Bone marrow (tissue), 2 donors: ENCODE results near the gene ZCCHC24.
"Not testable (repeated sequence)": the region's sequence is repeated elsewhere in the genome, so short reads cannot be mapped to it uniquely, and the experiment has no call there.

Source experiments
- DNase-seq, 2 donors: peaks; one replicate each; lab custom pipeline; 2025; lab: John Stamatoyannopoulos, UW

ZCCHC24 gene

DNA sequence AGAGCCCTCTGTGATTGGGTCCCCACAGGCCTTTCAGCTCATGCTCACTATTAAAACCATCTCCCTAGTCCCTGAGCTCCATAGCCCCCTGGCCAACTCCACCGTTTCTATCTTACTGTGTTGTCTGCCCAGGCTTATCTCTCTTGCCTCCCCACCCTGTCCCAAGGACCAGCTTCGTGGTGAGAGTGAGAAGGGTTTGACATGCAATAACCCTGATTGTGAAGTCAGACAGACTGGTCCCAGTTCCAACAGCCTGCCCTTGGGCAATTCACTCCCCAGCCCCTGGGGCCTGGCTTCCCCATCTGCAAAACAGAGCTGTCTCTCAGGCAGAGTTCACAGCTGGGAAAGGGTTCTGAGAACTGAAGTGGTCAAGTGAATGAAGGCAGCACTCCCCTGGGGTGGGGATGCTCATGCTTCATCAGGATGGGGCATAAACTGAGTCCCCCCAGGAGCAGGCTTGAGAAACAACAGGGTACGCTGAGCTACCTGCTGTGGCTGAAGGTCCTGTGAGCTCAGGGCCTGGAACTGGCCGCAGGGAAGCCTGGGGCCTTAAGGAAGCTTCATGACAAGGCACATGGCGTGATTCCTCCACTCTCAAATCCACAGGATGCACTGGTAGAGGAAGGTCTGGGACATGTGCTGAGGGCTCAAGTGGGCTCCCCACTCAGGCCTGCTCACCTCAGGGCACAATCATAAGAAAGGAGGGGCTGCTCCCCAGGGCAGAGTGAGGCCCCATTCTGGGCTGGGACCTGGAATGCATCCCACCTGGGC is 100.0 kb downstream of the ZCCHC24 start:
- DNase-seq, result no peak

DNA sequence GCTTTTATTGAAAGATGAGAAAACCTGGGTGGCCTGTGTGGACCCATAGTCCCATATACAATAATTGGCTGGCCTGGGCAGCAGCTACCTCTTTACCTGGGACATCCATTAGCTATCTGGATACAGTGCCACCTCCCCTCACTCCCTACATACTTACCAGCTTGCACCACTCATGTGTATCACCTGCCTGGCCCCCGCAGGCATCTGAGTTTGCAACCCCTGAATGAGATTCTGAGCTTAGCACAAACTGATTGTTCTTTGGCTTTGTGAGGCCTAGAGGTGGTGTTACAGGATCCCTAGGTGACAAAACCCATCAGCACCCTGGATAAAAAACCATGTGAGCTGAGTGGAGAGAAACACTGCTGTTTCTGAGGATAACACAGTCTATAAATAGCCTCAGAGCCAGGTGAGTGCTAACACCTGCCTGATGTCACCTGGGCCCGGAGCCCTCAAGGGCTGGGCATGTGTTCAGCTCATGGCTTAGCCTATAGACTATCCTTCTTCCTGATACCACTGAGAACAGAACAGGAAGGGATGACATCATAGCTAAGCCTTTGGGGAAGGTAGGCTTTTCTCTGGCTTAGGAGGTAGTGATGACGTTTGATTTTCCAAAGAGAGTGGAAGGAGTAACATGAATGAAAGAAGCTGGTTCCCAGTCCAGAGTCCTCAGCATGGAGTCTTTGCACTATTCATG is 100.8 kb downstream of the ZCCHC24 start:
- DNase-seq, result no peak

DNA sequence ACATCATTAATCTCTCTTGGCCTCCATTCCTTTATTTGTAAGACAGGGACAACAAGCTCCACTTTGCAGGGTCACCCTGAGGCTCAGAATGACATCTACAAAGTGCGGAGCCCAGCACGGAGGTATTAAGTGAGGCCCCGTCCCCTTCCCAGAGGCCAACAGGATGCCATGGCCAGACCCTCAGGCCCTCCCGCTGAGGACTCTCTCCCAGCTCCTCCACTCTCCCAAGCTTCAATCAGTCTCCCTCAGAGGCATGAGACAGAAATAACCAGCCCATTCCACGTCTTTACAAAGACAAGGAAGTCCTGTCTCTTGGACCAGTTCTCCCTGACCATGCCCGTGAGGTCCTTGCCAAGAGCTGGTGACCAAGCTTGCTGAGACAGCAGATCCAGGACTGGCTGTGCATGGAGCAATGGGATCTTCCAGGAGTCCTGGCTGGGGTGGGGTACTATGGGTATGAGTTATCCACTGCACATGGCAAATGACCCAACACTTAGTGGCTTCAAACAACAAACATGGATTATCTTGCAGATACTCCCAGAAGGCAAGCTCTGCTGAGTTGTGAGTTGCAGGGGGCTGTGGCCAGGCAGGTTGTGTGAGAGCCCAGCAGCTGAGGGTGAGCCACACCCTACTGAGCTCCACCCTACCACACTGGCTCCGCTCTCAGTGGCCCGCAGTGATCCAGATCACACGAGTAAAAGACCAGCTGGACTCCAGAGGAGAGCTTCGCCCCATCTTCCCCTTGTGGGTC is 102.4 kb downstream of the ZCCHC24 start:
- no peak for DNase-seq

GRCh38 chr10:79342295-79342761 is 103.1 kb downstream of the ZCCHC24 start:
- no peak for DNase-seq

DNA sequence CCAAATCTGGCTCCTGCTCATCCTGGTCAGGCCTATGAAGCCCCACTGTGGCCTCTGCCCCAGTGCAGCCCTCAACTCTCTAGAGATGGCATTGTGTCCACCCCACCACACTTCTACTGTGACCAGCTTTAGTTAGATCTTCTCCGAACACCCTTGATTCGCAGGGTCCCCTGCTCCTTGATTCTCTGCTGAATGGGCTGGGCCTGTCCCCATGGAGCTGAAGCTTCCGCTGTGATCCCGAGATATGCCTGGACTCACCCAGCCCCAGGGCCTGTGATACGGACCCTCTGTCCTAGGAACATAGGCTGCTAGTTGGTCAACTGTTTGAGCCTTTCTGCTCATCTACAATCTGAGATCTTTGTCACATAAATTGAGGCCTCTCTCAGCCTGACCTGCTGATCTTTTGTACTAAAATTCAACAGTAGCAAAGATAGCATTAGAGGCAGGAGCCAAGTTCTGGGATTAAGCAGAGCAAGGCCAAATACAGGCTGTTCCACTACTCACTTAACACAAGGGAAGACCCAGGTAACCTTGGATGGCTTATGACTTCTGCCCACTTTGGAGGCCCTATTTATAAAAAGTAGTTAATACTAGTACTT is 104.7 kb downstream of the ZCCHC24 start:
- DNase-seq, result no peak

DNA sequence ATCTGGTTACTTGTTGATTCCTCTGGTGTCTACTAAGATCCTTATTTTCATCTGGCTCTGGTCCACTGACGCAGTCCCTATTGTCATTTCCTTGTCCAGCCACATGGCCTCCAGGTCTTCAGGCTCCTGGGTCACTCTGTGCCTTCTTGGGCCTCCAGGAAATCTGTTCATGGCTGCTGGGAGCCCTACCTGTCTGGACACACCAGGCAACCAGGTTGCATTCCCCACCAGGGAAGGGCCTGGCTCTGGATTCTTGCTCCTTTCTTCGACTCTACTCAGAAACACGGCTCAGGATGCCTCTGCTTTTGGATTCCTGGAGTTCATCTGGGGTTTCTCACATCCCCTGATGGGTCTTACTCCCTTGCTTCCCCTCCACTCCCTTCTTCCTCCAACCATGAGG is 106.2 kb downstream of the ZCCHC24 start:
- no peak for DNase-seq

DNA sequence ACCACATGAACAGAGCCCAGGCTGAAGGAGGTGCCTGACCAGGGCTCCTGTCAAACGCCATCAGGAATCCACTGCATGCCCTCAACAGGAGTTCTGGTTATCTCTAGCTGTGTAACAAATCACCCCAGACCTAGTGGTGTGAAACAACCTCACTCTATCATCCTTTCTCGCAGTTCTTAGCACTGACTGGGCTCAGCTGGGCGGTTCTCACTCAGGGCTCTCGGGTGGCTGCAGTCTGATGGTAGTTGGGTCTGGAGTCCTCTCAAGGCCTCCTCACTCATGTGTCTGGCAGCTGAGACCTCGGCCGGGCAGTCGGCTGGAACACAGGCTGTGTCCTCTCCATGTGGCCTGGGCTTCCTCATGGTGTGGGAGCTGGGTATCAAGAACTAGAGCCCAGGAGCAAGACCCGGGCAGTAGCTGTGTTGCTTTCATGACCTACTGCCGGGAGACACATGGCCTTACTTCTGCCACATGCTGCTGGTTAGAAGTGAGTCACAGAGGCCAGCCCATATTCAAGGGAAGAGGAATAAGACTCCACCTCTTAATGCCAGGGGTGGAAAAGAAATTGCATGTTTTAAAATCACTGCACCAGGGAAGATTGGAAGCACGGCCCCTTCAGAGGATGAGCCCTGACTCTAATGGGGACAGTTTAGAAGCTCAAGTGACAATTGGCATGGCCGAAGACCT is 107.5 kb downstream of the ZCCHC24 start:
- DNase-seq, result not testable (repeated sequence)

DNA sequence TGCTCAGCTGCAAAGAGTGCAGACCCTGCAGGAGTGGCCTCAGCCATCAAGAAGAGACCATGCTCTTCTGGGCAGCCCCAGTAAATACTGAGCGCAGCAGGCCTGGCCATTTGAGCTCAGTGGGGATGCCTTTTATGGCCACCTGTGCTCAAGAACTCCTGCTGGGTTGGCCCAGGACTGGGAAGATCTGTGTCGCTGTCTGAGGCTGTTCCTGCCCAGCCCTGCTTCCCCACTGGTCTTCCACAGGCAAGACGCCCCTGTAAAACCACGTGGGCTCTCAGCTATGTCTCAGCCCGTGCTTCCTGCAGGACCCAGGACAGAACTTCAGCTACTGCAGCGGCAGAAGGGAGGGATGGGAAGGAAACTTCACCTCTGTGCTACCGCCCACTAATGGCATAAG is 108.7 kb downstream of the ZCCHC24 start:
- DNase-seq, result no peak

DNA sequence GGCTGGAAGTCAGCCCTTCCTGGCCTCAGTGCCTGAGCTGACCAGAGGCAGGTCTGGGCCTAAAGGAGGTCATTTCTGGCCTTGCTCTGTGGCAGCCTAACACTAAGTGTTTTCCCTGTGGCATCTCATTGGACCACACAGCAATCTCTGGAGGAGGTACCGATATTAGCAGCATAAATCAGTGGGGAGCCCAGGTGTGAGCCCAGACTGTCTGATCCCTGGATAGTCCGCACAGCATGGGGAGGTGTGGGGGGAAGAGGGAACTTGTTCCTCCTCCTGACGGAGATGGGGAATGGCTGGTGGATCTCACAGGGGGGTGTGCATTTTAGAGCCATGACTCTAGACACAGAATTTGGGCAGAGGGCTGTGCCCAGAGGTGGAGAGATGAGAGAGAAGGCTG is 109.1 kb downstream of the ZCCHC24 start:
- no peak for DNase-seq

GRCh38 chr10:79335470-79336235 is 109.8 kb downstream of the ZCCHC24 start:
- no peak for DNase-seq

GRCh38 chr10:79335094-79335469 is 110.3 kb downstream of the ZCCHC24 start:
- no peak for DNase-seq

DNA sequence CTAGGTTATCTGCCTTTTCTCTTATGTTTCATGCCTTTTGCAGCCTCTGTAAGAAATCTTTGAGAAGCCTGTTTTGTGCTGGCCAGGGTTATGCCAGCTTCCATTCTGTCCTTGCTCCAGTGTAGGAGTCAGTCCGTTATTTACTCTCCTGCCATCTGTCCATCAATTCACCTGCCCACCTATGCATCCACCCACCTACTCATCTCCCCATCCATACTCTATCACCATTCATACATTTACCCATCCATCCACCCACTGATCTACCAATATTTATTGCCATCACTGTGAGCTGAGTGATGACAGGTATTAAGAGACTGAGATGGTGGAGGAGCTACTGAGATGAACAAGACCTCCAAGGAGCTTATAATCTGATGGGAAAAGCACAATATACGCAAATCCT is 110.9 kb downstream of the ZCCHC24 start:
- no peak for DNase-seq

GRCh38 chr10:79333513-79333912 is 111.9 kb downstream of the ZCCHC24 start:
- no peak for DNase-seq

DNA sequence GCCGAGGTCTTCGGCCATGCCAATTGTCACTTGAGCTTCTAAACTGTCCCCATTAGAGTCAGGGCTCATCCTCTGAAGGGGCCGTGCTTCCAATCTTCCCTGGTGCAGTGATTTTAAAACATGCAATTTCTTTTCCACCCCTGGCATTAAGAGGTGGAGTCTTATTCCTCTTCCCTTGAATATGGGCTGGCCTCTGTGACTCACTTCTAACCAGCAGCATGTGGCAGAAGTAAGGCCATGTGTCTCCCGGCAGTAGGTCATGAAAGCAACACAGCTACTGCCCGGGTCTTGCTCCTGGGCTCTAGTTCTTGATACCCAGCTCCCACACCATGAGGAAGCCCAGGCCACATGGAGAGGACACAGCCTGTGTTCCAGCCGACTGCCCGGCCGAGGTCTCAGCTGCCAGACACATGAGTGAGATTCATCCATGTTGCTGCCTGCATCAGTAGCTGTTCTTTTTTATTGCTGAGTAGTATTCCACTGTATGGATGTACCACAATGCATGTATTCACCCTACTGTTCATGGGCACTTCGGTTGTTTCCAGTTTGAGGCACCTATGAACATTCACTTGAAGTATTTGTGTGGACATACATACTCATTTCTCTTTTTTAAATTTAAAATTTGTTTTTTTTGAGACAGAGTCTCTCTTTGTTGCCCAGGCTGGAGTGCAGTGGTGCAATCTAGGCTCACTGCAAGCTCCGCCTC is 112.7 kb downstream of the ZCCHC24 start:
- not testable (repeated sequence) for DNase-seq
